H9 (cell line): ENCODE results near the gene SYNGR1. TPM values are rescaled to one million over a fixed set of nuclear protein-coding genes. Genes with fewer than 3 reads are reported as not detected.

ENCODE experiments used
- DNase-seq: peaks from one replicate; pipeline ENCODE4 v3.0.0-alpha.2; 2017
- H2AFZ ChIP-seq: one replicate; pipeline ENCODE4 v1.6.1; 2013; ENCODE audit warnings: mild to moderate bottlenecking, low read length, control low read depth, moderate library complexity
- H2AK5ac ChIP-seq: 2 replicates; pipeline ENCODE4 v1.6.1; 2013; ENCODE audit warnings: low read length, control low read depth, mixed read lengths; ENCODE audit not compliant: insufficient read length
- H2BK120ac ChIP-seq: one replicate; pipeline ENCODE4 v1.6.1; 2013; ENCODE audit warnings: low read depth, mild to moderate bottlenecking, low read length, control low read depth, inconsistent platforms; ENCODE audit not compliant: poor library complexity, severe bottlenecking
- H2BK12ac ChIP-seq: 2 replicates; pipeline ENCODE4 v1.6.1; 2013; ENCODE audit warnings: low read length, control low read depth, mixed read lengths, low read depth; ENCODE audit not compliant: insufficient read length
- H2BK15ac ChIP-seq: 2 replicates; pipeline ENCODE4 v1.6.1; 2013; ENCODE audit warnings: low read depth, low read length, control low read depth
- H2BK20ac ChIP-seq: one replicate; pipeline ENCODE4 v1.6.1; 2013; ENCODE audit warnings: low read depth, mild to moderate bottlenecking, low read length, control low read depth, inconsistent platforms; ENCODE audit not compliant: poor library complexity, severe bottlenecking
- H2BK5ac ChIP-seq: 2 replicates; pipeline ENCODE4 v1.6.1; 2013; ENCODE audit warnings: low read length, control low read depth, mixed read lengths; ENCODE audit not compliant: insufficient read length
- H3K14ac ChIP-seq: 2 replicates; pipeline ENCODE4 v1.6.1; 2013; ENCODE audit warnings: low read length, control low read depth; ENCODE audit not compliant: insufficient read depth
- H3K18ac ChIP-seq: 2 replicates; pipeline ENCODE4 v1.6.1; 2013; ENCODE audit warnings: low read depth, mild to moderate bottlenecking, mixed read lengths, low read length, control low read depth; ENCODE audit not compliant: insufficient read length
- H3K23ac ChIP-seq: 2 replicates; pipeline ENCODE4 v1.6.1; 2013; ENCODE audit warnings: low read length, control low read depth, mixed read lengths, low read depth; ENCODE audit not compliant: insufficient read length
- H3K23me2 ChIP-seq: 2 replicates; pipeline ENCODE4 v1.6.1; 2013; ENCODE audit warnings: low read depth, mild to moderate bottlenecking, mixed read lengths, low read length, control low read depth; ENCODE audit not compliant: insufficient read length, poor library complexity, severe bottlenecking
- H3K27ac ChIP-seq: 2 replicates; pipeline ENCODE4 v1.5.1; 2013; ENCODE audit warnings: low read length, control low read depth, mixed read lengths, low read depth; ENCODE audit not compliant: insufficient read length
- H3K27me3 ChIP-seq: 2 replicates; pipeline ENCODE4 v1.6.1; 2013; ENCODE audit warnings: low read length, control low read depth, inconsistent platforms; ENCODE audit not compliant: insufficient read depth
- H3K4ac ChIP-seq: 2 replicates; pipeline ENCODE4 v1.6.1; 2013; ENCODE audit warnings: low read depth, mild to moderate bottlenecking, control low read depth, inconsistent platforms, low read length, moderate library complexity
- H3K4me1 ChIP-seq: 2 replicates; pipeline ENCODE4 v1.6.1; 2013; ENCODE audit warnings: low read length, control low read depth, inconsistent platforms; ENCODE audit not compliant: insufficient read depth
- H3K4me2 ChIP-seq: 2 replicates; pipeline ENCODE4 v1.6.1; 2013; ENCODE audit warnings: low read length, control low read depth, mixed read lengths; ENCODE audit not compliant: insufficient read length, insufficient read depth
- H3K56ac ChIP-seq: 2 replicates; pipeline ENCODE4 v1.6.1; 2013; ENCODE audit warnings: low read depth, mild to moderate bottlenecking, mixed read lengths, low read length, control low read depth; ENCODE audit not compliant: insufficient read length
- H3K79me1 ChIP-seq: 2 replicates; pipeline ENCODE4 v1.6.1; 2013; ENCODE audit warnings: low read depth, mild to moderate bottlenecking, moderate library complexity, low read length, control low read depth, inconsistent platforms; ENCODE audit not compliant: insufficient read depth, poor library complexity, severe bottlenecking
- H3K79me2 ChIP-seq: 2 replicates; pipeline ENCODE4 v1.6.1; 2013; ENCODE audit warnings: low read length, control low read depth, inconsistent platforms; ENCODE audit not compliant: insufficient read depth
- H3K9ac ChIP-seq: 2 replicates; pipeline ENCODE4 v1.6.1; 2013; ENCODE audit warnings: low read length, control low read depth, mixed read lengths; ENCODE audit not compliant: insufficient read length; ENCODE audit errors: extremely low read depth
- H3K9me3 ChIP-seq: one replicate; pipeline ENCODE4 v1.6.1; 2013; ENCODE audit warnings: low read depth, low read length, inconsistent platforms; ENCODE audit not compliant: control insufficient read depth
- H3T11ph ChIP-seq: one replicate; pipeline ENCODE4 v1.6.1; 2013; ENCODE audit warnings: mild to moderate bottlenecking, low read length, control low read depth, inconsistent platforms
- H4K20me1 ChIP-seq: one replicate; pipeline ENCODE4 v1.6.1; 2013; ENCODE audit not compliant: control insufficient read depth, insufficient read length, insufficient read depth
- H4K5ac ChIP-seq: 2 replicates; pipeline ENCODE4 v1.6.1; 2013; ENCODE audit warnings: low read depth, mild to moderate bottlenecking, mixed read lengths, low read length, control low read depth; ENCODE audit not compliant: insufficient read length
- H4K8ac ChIP-seq: replicated peaks from 2 replicates; pipeline ENCODE4 v1.6.1; 2013; ENCODE audit warnings: low read length, control low read depth, mixed read lengths, low read depth; ENCODE audit not compliant: insufficient read length
- H4K91ac ChIP-seq: 2 replicates; pipeline ENCODE4 v1.6.1; 2013; ENCODE audit warnings: low read depth, mild to moderate bottlenecking, moderate library complexity, mixed read lengths, low read length, control low read depth; ENCODE audit not compliant: insufficient read length
- H3K27ac Mint-ChIP-seq, 3 experiments: 2 replicates in 2 of 3; 3 replicates in 1 of 3; pipeline ENCODE4 v1.8.0; 2020 to 2021; ENCODE audit warnings: mixed read lengths in 3 of 3, mild to moderate bottlenecking in 1 of 3, moderate library complexity in 1 of 3
- H3K27me3 Mint-ChIP-seq: 2 replicates; pipeline ENCODE4 v1.8.0; 2021; ENCODE audit warnings: low read depth, mild to moderate bottlenecking, moderate library complexity, mixed read lengths
- H3K36me3 Mint-ChIP-seq, 3 experiments: 2 replicates in 2 of 3; 3 replicates in 1 of 3; pipeline ENCODE4 v1.8.0; 2020 to 2021; ENCODE audit warnings: low read depth in 3 of 3, mixed read lengths in 3 of 3; ENCODE audit not compliant: insufficient read depth in 1 of 3
- H3K4me1 Mint-ChIP-seq, 2 experiments: 2 replicates each; pipeline ENCODE4 v1.8.0; 2020; ENCODE audit warnings: mixed read lengths in 2 of 2
- H3K4me3 Mint-ChIP-seq, 2 experiments: 2 replicates in 1 of 2; 3 replicates in 1 of 2; pipeline ENCODE4 v1.8.0; 2020 to 2021; ENCODE audit warnings: mild to moderate bottlenecking in 2 of 2, mixed read lengths in 2 of 2, moderate library complexity in 1 of 2
- H3K9me3 Mint-ChIP-seq, 2 experiments: 2 replicates in 1 of 2; 3 replicates in 1 of 2; pipeline ENCODE4 v1.8.0; 2020; ENCODE audit warnings: mild to moderate bottlenecking in 2 of 2, mixed read lengths in 2 of 2, moderate library complexity in 1 of 2
- WGBS: extraction: QIAGEN DNeasy Blood & Tissue Kit; methylation state at CpG from one replicate; pipeline ENCODE4 v1.1.7; 2013; ENCODE audit warnings: missing lambda C conversion rate, low lambda C conversion rate, mixed read lengths; ENCODE audit not compliant: insufficient read length; ENCODE audit errors: extremely low coverage; 5-methylcytosine and 5-hydroxymethylcytosine counted together
- total RNA-seq: library from RNA; stranded (reverse); gene quantifications from 2 replicates; pipeline ENCODE4 v1.2.1, GENCODE V29; 2021
- TF ChIP-seq, protein P1 (sequence below): fragments of 200-600 bp; sonication (generic); conservative IDR thresholded peaks from 3 replicates; pipeline ENCODE4 v1.8.0; 2021; ENCODE audit warnings: antibody characterized with exemption, mild to moderate bottlenecking

The SYNGR1 gene
- total RNA-seq, 1 experiment from 2014 or later: 13.2 TPM

DNA sequence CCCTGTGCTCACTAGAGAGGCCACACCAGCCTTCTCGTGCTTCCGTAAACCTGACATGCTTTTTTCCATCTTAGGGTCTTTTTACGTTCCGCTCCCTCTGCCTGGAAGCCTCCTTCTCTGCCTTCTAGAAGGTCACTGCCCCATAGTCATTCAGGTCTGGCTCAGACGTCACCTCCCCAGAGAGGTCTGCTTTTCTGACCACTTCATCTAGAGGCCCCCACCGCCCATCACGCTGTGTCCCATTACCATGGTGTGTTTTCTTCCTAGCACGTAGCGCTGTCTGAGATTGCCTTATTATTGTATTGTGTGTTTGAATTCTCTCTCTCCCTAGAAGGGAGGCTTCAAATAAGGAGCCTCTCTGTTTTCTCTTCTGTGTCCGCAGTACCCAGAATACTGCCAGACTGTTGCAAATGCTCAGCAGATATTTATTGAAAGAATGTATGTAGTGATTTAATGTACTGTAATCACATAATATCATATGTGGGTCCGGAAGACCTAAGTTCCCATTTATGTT, 59.8 kb downstream of the SYNGR1 start:
- H3K27ac ChIP-seq: no peak overlapping the region
- no peaks in the 10 kb centered on the region for H3K27me3 ChIP-seq
- H3K79me2 ChIP-seq: no peaks in the 10 kb centered on the region
- no peak overlapping the region for H4K91ac ChIP-seq
- WGBS: no CpG with 5 or more reads among the region's 11 CpGs
- no peaks in the 10 kb centered on the region for H4K20me1 ChIP-seq
- H3K4ac ChIP-seq: no peak overlapping the region
- no peak overlapping the region for H2BK12ac ChIP-seq
- DNase-seq: no peak
- no peaks in the 10 kb centered on the region for H3K79me1 ChIP-seq
- no peak overlapping the region for H2BK5ac ChIP-seq
- Mint-ChIP-seq H3K27ac (peak overlapping the region in 1 of 3 experiments; percentile 17; a peak in 3 of 7 replicates), H3K27me3 (no peaks in the 10 kb centered on the region), H3K9me3 (no peaks in the 10 kb centered on the region), H3K36me3 (peaks cover 0 to 6% (median 5%) of the 10 kb centered on the region in 3 experiments; a peak in 3 of 7 replicates), H3K4me3 (no peak overlapping the region), H3K4me1 (peaks cover 0 to 11% of the 10 kb centered on the region in 2 experiments; a peak in 2 of 4 replicates)
- H4K8ac ChIP-seq: no peak overlapping the region
- H3K23me2 ChIP-seq: no peaks in the 10 kb centered on the region
- TF ChIP-seq, protein P1, sequence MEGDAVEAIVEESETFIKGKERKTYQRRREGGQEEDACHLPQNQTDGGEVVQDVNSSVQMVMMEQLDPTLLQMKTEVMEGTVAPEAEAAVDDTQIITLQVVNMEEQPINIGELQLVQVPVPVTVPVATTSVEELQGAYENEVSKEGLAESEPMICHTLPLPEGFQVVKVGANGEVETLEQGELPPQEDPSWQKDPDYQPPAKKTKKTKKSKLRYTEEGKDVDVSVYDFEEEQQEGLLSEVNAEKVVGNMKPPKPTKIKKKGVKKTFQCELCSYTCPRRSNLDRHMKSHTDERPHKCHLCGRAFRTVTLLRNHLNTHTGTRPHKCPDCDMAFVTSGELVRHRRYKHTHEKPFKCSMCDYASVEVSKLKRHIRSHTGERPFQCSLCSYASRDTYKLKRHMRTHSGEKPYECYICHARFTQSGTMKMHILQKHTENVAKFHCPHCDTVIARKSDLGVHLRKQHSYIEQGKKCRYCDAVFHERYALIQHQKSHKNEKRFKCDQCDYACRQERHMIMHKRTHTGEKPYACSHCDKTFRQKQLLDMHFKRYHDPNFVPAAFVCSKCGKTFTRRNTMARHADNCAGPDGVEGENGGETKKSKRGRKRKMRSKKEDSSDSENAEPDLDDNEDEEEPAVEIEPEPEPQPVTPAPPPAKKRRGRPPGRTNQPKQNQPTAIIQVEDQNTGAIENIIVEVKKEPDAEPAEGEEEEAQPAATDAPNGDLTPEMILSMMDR: no peak
- H2BK15ac ChIP-seq: no peak overlapping the region
- no peak overlapping the region for H3K56ac ChIP-seq
- H3K9ac ChIP-seq: no peak overlapping the region
- H3K14ac ChIP-seq: no peak overlapping the region
- H3K18ac ChIP-seq: no peak overlapping the region
- H2AFZ ChIP-seq: no peak overlapping the region
- H4K5ac ChIP-seq: no peak overlapping the region
- no peak overlapping the region for H2AK5ac ChIP-seq
- no peak overlapping the region for H3T11ph ChIP-seq
- no peak overlapping the region for H2BK20ac ChIP-seq
- no peaks in the 10 kb centered on the region for H3K4me1 ChIP-seq
- H3K9me3 ChIP-seq: no peaks in the 10 kb centered on the region
- no peak overlapping the region for H2BK120ac ChIP-seq
- H3K4me2 ChIP-seq: no peak overlapping the region
- H3K23ac ChIP-seq: no peak overlapping the region
